HepG2 (cell line): Measurements from ENCODE around the gene GPATCH4. TPM values are rescaled to one million over a fixed set of nuclear protein-coding genes. Genes with fewer than 3 reads are reported as not detected.
A peak's percentile ranks its signal among the peaks of the same experiment; 100 is the strongest.

Experiments used
- ARNTL ChIP-seq: sonication (generic); formaldehyde crosslinking; IDR thresholded peaks from 2 replicates; pipeline ENCODE4 v1.4.0; 2020; ENCODE audit warnings: mild to moderate bottlenecking, missing genetic modification reagents
- ATAD3A ChIP-seq: sonication (generic); formaldehyde crosslinking; IDR thresholded peaks from 2 replicates; pipeline ENCODE4 v1.4.0; 2020; ENCODE audit warnings: missing genetic modification reagents
- BRF2 ChIP-seq: sonication (generic); formaldehyde crosslinking; IDR thresholded peaks from 2 replicates; pipeline ENCODE4 v1.8.1; 2022; ENCODE audit warnings: mild to moderate bottlenecking, missing genetic modification reagents
- HDAC2 ChIP-seq: sonication (generic); formaldehyde crosslinking; IDR thresholded peaks from 2 replicates; pipeline ENCODE4 v1.4.0; 2020; ENCODE audit warnings: missing genetic modification reagents
- LRRFIP1 ChIP-seq: sonication (generic); formaldehyde crosslinking; conservative IDR thresholded peaks from 2 replicates; pipeline ENCODE4 v1.4.0; 2020; ENCODE audit warnings: missing genetic modification reagents
- MATR3 ChIP-seq: sonication (generic); formaldehyde crosslinking; IDR thresholded peaks from 2 replicates; pipeline ENCODE4 v1.4.0; 2020; ENCODE audit warnings: missing genetic modification reagents
- MBD4 ChIP-seq: IDR thresholded peaks from 2 replicates; pipeline ENCODE4 v1.6.1; 2012; ENCODE audit warnings: low read length, inconsistent platforms, borderline replicate concordance
- NCOA2 ChIP-seq: sonication (generic); formaldehyde crosslinking; IDR thresholded peaks from 2 replicates; pipeline ENCODE4 v1.8.0; 2022; ENCODE audit warnings: inconsistent platforms
- REL ChIP-seq: sonication (generic); formaldehyde crosslinking; conservative IDR thresholded peaks from 2 replicates; pipeline ENCODE4 v1.8.0; 2022; ENCODE audit warnings: mild to moderate bottlenecking, missing genetic modification reagents, moderate library complexity
- RNF2 ChIP-seq: fragments of 450-650 bp; conservative IDR thresholded peaks from 2 replicates; pipeline ENCODE4 v1.6.1; 2016; ENCODE audit warnings: low read depth
- SNAI1 ChIP-seq: sonication (generic); formaldehyde crosslinking; IDR thresholded peaks from 2 replicates; pipeline ENCODE4 v1.5.0; 2020; ENCODE audit warnings: mild to moderate bottlenecking, missing genetic modification reagents, borderline replicate concordance
- SRF ChIP-seq: IDR thresholded peaks from 2 replicates; pipeline ENCODE4 v1.6.1; 2011; ENCODE audit warnings: mild to moderate bottlenecking, low read depth, low read length, moderate library complexity
- XRCC5 ChIP-seq: fragments of 200-400 bp; formaldehyde crosslinking; optimal IDR thresholded peaks from 2 replicates; pipeline ENCODE3; 2017; ENCODE audit warnings: mild to moderate bottlenecking, low read length
- YY1 ChIP-seq: IDR thresholded peaks from 2 replicates; pipeline ENCODE4 v1.6.1; 2011; ENCODE audit warnings: low read length, low read depth, moderate library complexity, mild to moderate bottlenecking; ENCODE audit not compliant: insufficient read depth, insufficient replicate concordance
- ZBTB38 ChIP-seq: sonication (generic); formaldehyde crosslinking; IDR thresholded peaks from 2 replicates; pipeline ENCODE4 v1.5.1; 2020; ENCODE audit warnings: mild to moderate bottlenecking, missing genetic modification reagents
- ZBTB42 ChIP-seq: sonication (generic); formaldehyde crosslinking; IDR thresholded peaks from 2 replicates; pipeline ENCODE4 v1.5.0; 2020; ENCODE audit warnings: mild to moderate bottlenecking, missing genetic modification reagents
- ZNF138 ChIP-seq: sonication (generic); formaldehyde crosslinking; IDR thresholded peaks from 2 replicates; pipeline ENCODE4 v1.5.0; 2020; ENCODE audit warnings: mild to moderate bottlenecking, low read depth, missing genetic modification reagents
- ZNF652 ChIP-seq: IDR thresholded peaks from 2 replicates; pipeline ENCODE4 v1.6.1; 2016; ENCODE audit warnings: low read depth, borderline replicate concordance
- ZNF710 ChIP-seq: sonication (generic); formaldehyde crosslinking; IDR thresholded peaks from 2 replicates; pipeline ENCODE4 v1.5.0; 2020; ENCODE audit warnings: mild to moderate bottlenecking, missing genetic modification reagents, borderline replicate concordance
- ZSCAN9 ChIP-seq: IDR thresholded peaks from 2 replicates; pipeline ENCODE4 v1.6.1; 2016; ENCODE audit warnings: borderline replicate concordance
- polyA plus RNA-seq, 8 experiments: library from polyadenylated mRNA; depleted of rRNA in 3 of 8; stranded (reverse) in 7 of 8; unstranded in 1 of 8; fragments of >200 nt; fragmentation: Illumina TruSeq in 4 of 8; extraction: Trizol in 4 of 8; gene quantifications; 2 replicates each; pipeline versions ENCODE4 v1.2.1 to v1.2.3, GENCODE V29; 2011 to 2016; ENCODE audit warnings: low read depth in 4 of 8, missing spikeins in 1 of 8, mixed read lengths in 1 of 8; ENCODE audit not compliant: insufficient read depth in 1 of 8
- total RNA-seq, 5 experiments: library from RNA; depleted of rRNA; stranded (reverse); fragments of >200 nt; fragmentation: Illumina TruSeq; extraction: Trizol; gene quantifications; 2 replicates each; pipeline ENCODE4 v1.2.3, GENCODE V29; 2016; ENCODE audit warnings: low read depth in 1 of 5
- TF ChIP-seq, protein P1 (sequence below): sonication (generic); formaldehyde crosslinking; IDR thresholded peaks from 2 replicates; pipeline ENCODE4 v1.4.0; 2020; ENCODE audit warnings: missing genetic modification reagents, mild to moderate bottlenecking, borderline replicate concordance
- TF ChIP-seq, protein P2 (sequence below): sonication (generic); formaldehyde crosslinking; conservative IDR thresholded peaks from 2 replicates; pipeline ENCODE4 v1.8.0; 2022; ENCODE audit warnings: mild to moderate bottlenecking, moderate library complexity, missing genetic modification reagents

GPATCH4 gene
- total and polyA plus RNA-seq, 2 of the 13 experiments (the other 11 are each of a cell fraction or from before 2014, with no cell fraction given): 19.2 to 37.9 TPM

- TF ChIP-seq ZNF710 (CRISPR knock-in tag) (peak; percentile 25; the same call in 1 of the 2 replicates), RNF2 (peak; percentile 70), MATR3 (CRISPR knock-in tag) (no peak), LRRFIP1 (CRISPR knock-in tag) (no peak), ZBTB38 (no peak), ARNTL (CRISPR knock-in tag) (peak; percentile 75), SNAI1 (CRISPR knock-in tag) (no peak), ZSCAN9 (CRISPR knock-in tag) (peak; percentile 81), ZNF138 (CRISPR knock-in tag) (0 out of 2 replicates have a peak, but pooled peaks have one; percentile 39), BRF2 (no peak), ZNF652 (no peak), HDAC2 (CRISPR knock-in tag) (peak; percentile 76), XRCC5 (no peak), YY1 (peak; percentile 98), ATAD3A (CRISPR knock-in tag) (no peak), SRF (peak; percentile 72; the same call in 1 of the 2 replicates), REL (CRISPR knock-in tag) (peak; percentile 54; the same call in 1 of the 2 replicates), ZBTB42 (CRISPR knock-in tag) (no peak), MBD4 (no peak), NCOA2 (CRISPR knock-in tag) (0 out of 2 replicates have a peak, but pooled peaks have one; percentile 28)
- TF ChIP-seq, protein P1, sequence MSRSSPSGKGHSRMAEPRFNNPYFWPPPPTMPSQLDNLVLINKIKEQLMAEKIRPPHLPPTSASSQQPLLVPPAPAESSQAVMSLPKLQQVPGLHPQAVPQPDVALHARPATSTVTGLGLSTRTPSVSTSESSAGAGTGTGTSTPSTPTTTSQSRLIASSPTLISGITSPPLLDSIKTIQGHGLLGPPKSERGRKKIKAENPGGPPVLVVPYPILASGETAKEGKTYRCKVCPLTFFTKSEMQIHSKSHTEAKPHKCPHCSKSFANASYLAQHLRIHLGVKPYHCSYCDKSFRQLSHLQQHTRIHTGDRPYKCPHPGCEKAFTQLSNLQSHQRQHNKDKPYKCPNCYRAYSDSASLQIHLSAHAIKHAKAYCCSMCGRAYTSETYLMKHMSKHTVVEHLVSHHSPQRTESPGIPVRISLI (CRISPR knock-in tag): peak; percentile 42; the same call in 1 of the 2 replicates
- TF ChIP-seq, protein P2, sequence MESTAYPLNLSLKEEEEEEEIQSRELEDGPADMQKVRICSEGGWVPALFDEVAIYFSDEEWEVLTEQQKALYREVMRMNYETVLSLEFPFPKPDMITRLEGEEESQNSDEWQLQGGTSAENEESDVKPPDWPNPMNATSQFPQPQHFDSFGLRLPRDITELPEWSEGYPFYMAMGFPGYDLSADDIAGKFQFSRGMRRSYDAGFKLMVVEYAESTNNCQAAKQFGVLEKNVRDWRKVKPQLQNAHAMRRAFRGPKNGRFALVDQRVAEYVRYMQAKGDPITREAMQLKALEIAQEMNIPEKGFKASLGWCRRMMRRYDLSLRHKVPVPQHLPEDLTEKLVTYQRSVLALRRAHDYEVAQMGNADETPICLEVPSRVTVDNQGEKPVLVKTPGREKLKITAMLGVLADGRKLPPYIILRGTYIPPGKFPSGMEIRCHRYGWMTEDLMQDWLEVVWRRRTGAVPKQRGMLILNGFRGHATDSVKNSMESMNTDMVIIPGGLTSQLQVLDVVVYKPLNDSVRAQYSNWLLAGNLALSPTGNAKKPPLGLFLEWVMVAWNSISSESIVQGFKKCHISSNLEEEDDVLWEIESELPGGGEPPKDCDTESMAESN (CRISPR knock-in tag): peak; percentile 51; the same call in 1 of the 2 replicates
Measured at GRCh38 chr1:156601122-156601830, at the start of gene GPATCH4 (continued).
